Upper lobe of left lung (tissue), 6 donors: Measurements from ENCODE around the gene CEACAM1. TPM values are rescaled to one million over a fixed set of nuclear protein-coding genes. Genes with fewer than 3 reads are reported as not detected.

Experiments
- ATAC-seq, 2 donors: fragments of 200-7000 bp; cut with Tn5 transposase; one replicate each; pipeline ENCODE4 v1.9.1; 2022; ENCODE audit warnings: mild to moderate bottlenecking in 2 of 2, moderate library complexity in 2 of 2; ENCODE audit not compliant: low FRiP score in 2 of 2
- DNase-seq, 2 donors: peaks; one replicate each; pipeline ENCODE4 v3.0.0-alpha.2; 2019 to 2020
- H3K27ac ChIP-seq, 4 donors: fragments of 200-600 bp; sonication (generic); one replicate each; pipeline ENCODE4 v1.5.1; 2016 to 2019
- H3K27me3 ChIP-seq, 4 donors: fragments of 200-600 bp; sonication (generic); one replicate each; pipeline ENCODE4 v1.5.1; 2017 to 2019
- H3K36me3 ChIP-seq, 4 donors: fragments of 200-600 bp; sonication (generic); one replicate each; pipeline ENCODE4 v1.5.1; 2016 to 2019
- H3K4me1 ChIP-seq, 4 donors: fragments of 200-600 bp; sonication (generic); one replicate each; pipeline ENCODE4 v1.5.1; 2018 to 2019
- H3K4me3 ChIP-seq, 4 donors: fragments of 200-600 bp; sonication (generic); one replicate each; pipeline ENCODE4 v1.5.1; 2017 to 2019; ENCODE audit warnings: mild to moderate bottlenecking in 2 of 4, moderate library complexity in 1 of 4
- H3K9me3 ChIP-seq, 4 donors: fragments of 200-600 bp; sonication (generic); one replicate each; pipeline ENCODE4 v1.5.1; 2018 to 2019
- EP300 ChIP-seq, 4 donors: sonication (generic); formaldehyde crosslinking; IDR thresholded peaks; one replicate each; pipeline ENCODE4 v1.5.1; 2017; ENCODE audit warnings: antibody characterized with exemption in 4 of 4, control low read depth in 2 of 4
- POLR2A ChIP-seq, 4 donors: fragments of 450-650 bp; IDR thresholded peaks; one replicate each; pipeline ENCODE4 v1.5.1; 2016 to 2017; ENCODE audit warnings: antibody characterized with exemption in 4 of 4, mild to moderate bottlenecking in 2 of 4
- POLR2AphosphoS5 ChIP-seq, 2 donors: sonication (generic); formaldehyde crosslinking; IDR thresholded peaks; one replicate each; pipeline ENCODE4 v1.5.1; 2017; ENCODE audit warnings: antibody characterized with exemption in 2 of 2
- WGBS, 2 donors: methylation state at CpG; one replicate each; pipeline ENCODE4 v1.1.5; 2017 to 2018; 5-methylcytosine and 5-hydroxymethylcytosine counted together
- total RNA-seq, 6 donors: library from RNA; depleted of rRNA in 4 of 6; stranded (reverse); fragments of >200 nt in 4 of 6; gene quantifications; one replicate each; pipeline versions ENCODE4 v1.1.0 to v1.2.1, GENCODE V29; 2016 to 2021
- TF ChIP-seq, protein P1 (sequence below), 6 experiments: fragments of 450-650 bp in 4 of 6; fragments of 200-600 bp in 2 of 6; sonication (generic) in 2 of 6; IDR thresholded peaks; one replicate each; pipeline ENCODE4 v1.5.1; 2016 to 2019; ENCODE audit warnings: antibody characterized with exemption in 6 of 6
- donor health status: DM: no; HTN: no; CAD: no; lungs with moderate emphysema.
- donor health status: DM: no; HTN: yes; CAD: no; lungs with severe emphysema.

Gene CEACAM1
- total RNA-seq, 6 donors from 2014 or later = 7.3 to 11.9 (median 9.2) TPM

DNA sequence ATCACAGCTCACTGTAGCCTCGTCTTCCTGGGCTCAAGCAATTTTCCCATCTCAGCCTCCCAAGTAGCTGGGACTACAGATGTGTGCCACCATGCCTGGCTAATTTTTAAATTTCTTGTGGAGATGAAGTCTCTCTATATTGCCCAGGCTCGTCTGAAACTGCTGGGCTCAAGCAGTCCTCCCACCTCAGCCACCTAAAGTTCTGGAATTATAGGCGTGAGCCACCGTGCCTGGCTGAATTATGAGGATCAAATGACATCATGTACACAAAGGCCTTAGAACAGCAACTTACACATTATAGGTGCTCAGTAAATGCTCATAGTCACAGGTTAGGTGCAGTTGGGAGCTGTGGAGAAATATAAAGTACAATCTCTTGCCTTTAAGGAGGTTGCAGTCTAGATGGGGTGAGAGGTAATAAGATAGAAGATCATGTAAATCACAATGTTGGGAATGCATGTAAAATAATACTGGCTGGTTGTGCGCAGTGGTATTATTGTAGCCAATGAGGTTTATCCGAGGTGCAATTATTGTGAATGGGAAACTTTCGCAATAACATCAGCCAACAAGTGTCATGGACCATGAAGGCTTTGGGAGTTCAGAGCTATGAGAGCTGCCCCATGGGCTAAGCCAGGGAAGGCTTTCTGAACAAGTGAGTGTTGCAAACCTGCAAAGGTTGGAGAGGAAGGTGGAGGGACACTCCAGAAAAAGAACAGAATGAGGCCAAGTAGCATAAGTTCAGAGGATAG, 55.7 kb downstream of the CEACAM1 start:
- Histone ChIP-seq H3K4me1 (no peaks in the 10 kb centered on the region), H3K36me3 (no peaks in the 10 kb centered on the region), H3K27ac (no peak overlapping the region), H3K27me3 (no peaks in the 10 kb centered on the region), H3K9me3 (no peaks in the 10 kb centered on the region), H3K4me3 (no peak overlapping the region)
- no peak for DNase-seq
- ATAC-seq = no peak
- WGBS, 2 donors = 87 to 90% methylated on average over 7 of the region's 7 CpGs
- TF ChIP-seq POLR2AphosphoS5 (IDR thresholded peaks at IDR 0.05) (no peak), POLR2A (IDR thresholded peaks at IDR 0.05) (no peak), EP300 (IDR thresholded peaks at IDR 0.05) (no peak)
- TF ChIP-seq, protein P1, sequence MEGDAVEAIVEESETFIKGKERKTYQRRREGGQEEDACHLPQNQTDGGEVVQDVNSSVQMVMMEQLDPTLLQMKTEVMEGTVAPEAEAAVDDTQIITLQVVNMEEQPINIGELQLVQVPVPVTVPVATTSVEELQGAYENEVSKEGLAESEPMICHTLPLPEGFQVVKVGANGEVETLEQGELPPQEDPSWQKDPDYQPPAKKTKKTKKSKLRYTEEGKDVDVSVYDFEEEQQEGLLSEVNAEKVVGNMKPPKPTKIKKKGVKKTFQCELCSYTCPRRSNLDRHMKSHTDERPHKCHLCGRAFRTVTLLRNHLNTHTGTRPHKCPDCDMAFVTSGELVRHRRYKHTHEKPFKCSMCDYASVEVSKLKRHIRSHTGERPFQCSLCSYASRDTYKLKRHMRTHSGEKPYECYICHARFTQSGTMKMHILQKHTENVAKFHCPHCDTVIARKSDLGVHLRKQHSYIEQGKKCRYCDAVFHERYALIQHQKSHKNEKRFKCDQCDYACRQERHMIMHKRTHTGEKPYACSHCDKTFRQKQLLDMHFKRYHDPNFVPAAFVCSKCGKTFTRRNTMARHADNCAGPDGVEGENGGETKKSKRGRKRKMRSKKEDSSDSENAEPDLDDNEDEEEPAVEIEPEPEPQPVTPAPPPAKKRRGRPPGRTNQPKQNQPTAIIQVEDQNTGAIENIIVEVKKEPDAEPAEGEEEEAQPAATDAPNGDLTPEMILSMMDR (IDR thresholded peaks at IDR 0.05) = no peak

DNA sequence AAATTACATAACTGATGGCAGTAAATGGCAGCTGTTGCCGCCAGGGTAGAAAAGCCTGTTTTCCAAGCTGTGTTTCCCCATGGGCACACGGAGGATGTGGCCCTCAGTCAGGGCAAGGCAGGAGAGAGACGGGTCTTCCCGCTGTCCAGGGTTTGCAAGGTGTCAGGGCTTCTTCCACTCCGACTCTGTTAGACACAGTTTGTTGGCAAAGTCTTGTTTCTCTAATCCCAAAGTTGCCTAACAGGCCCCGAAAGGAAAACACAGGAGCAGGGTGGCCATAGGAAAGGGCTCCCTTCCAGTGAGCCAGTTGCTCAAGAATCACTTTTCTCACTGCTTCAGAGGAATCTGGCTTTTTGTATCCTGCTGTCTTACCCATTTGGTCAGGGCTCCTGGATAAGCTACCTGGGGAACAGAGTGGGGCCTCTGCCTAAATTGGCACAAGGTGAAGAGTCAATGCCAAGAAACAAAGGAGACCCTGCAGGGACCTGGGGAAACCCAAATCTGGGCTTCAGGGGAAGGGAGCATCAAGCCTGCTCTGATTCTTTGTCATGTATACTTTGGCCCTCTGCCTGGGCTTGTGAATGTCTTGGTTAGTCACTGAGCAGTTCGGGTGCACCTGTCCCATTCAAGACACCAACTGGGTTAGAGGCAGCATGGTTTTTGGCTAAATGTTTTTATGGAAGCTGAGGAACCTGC, 56.6 kb downstream of the CEACAM1 start:
- ATAC-seq (no peak), DNase-seq (peak in 1 of 2 donors; percentile 44)

DNA sequence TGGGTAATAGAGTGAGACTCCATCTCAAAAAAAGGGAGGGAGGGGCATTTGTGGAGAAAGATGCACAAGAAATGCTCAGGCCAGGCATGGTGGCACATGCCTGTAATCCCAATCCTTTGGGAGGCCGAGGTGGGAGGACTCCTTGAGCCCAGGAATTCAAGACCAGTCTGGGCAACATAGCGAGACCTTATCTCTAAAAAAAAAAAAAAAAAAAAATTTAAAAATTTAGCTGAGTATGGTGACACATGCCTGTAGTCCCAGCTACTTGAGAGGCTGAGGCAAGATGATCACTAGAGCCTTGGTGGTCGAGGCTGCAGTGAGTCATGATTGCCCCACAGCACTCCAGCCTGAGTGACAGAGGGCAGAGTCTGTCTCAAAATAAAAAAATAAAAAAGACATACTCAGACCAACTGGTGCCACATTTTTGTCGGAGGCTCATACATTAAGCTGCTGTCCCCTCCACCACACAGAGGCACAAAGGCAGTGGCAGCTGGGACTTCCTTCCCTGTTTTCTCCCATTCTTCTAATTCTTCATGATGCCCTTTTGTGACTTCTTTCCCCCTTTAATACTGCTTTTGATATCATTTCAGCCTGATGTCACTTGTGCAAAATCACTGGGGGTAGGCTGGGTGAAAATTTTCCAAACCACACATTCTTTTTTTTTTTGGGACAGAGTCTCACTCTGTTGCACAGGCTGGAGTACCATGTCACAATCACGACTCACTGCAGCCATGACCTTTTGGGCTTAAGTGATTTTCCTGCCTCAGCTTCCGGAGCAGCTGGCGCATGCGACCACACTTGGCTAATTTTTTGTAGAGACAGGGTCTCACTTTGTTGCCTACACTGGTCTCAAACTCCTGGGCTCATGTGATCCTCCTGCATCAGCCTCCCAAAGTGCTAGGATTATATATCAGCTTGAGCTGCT, 58.7 kb downstream of the CEACAM1 start:
- DNase-seq = no peak
- H3K4me3 ChIP-seq = no peak overlapping the region
- 46 to 66% methylated on average over 8 of the region's 8 CpGs for WGBS, 2 donors
- no peak overlapping the region for H3K27ac ChIP-seq
- ATAC-seq = no peak
- H3K9me3 ChIP-seq = no peaks in the 10 kb centered on the region
- TF ChIP-seq POLR2AphosphoS5 (IDR thresholded peaks at IDR 0.05) (no peak), EP300 (IDR thresholded peaks at IDR 0.05) (no peak), POLR2A (IDR thresholded peaks at IDR 0.05) (no peak)
- TF ChIP-seq, protein P1 (IDR thresholded peaks at IDR 0.05) = no peak
- H3K27me3 ChIP-seq = no peaks in the 10 kb centered on the region
- H3K36me3 ChIP-seq = no peaks in the 10 kb centered on the region
- peaks cover 0 to 15% (median 10%) of the 10 kb centered on the region in 4 donors for H3K4me1 ChIP-seq

More for the DNA sequence above, 56.6 kb downstream of the CEACAM1 start:
- H3K9me3 ChIP-seq = no peaks in the 10 kb centered on the region
- H3K4me3 ChIP-seq = no peak overlapping the region
- WGBS, 2 donors = 54 to 63% methylated on average over 7 of the region's 7 CpGs
- TF ChIP-seq EP300 (IDR thresholded peaks at IDR 0.05) = no peak
- TF ChIP-seq POLR2A (IDR thresholded peaks at IDR 0.05) = no peak
- TF ChIP-seq, protein P1 (IDR thresholded peaks at IDR 0.05) = no peak
- no peak for TF ChIP-seq POLR2AphosphoS5 (IDR thresholded peaks at IDR 0.05)
- peaks cover 0 to 3% (median 1%) of the 10 kb centered on the region in 4 donors for H3K4me1 ChIP-seq
- no peaks in the 10 kb centered on the region for H3K27me3 ChIP-seq
- H3K27ac ChIP-seq = no peak overlapping the region
- H3K36me3 ChIP-seq = no peaks in the 10 kb centered on the region

DNA sequence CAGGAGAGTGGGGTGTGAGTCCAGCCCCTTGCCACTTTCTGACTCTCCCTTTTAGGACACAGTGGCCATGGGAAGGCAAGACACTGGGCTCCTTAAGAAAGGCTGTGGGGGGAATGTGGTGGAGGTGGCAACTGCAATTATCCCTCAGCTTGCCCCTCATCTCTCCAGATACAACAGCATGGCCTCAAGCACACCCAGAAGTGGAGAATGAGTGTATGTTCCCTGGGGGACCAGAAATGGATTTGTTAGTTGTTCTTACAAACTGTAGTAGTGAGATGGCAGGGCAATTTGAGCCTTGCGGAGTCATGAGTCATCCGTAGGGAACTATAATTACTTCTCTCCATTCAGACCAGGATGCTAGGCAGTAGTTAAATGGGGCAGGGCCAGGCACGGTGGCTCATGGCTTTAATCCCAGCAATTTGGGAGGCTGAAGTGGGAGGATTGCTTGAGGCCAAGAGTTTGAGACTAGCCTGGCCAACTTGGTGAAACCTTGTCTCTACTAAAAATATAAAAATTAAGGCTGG, 59.9 kb downstream of the CEACAM1 start:
- no peak overlapping the region for H3K4me3 ChIP-seq
- TF ChIP-seq, protein P1 (IDR thresholded peaks at IDR 0.05) = no peak
- TF ChIP-seq POLR2A (IDR thresholded peaks at IDR 0.05) = no peak
- TF ChIP-seq POLR2AphosphoS5 (IDR thresholded peaks at IDR 0.05) = no peak
- TF ChIP-seq EP300 (IDR thresholded peaks at IDR 0.05) = no peak
- DNase-seq (no peak), ATAC-seq (no peak)
- H3K4me1 ChIP-seq = peaks cover 0 to 15% (median 10%) of the 10 kb centered on the region in 4 donors
- 84 to 89% methylated on average over 3 of the region's 3 CpGs for WGBS, 2 donors
- no peak overlapping the region for H3K27ac ChIP-seq
- no peaks in the 10 kb centered on the region for H3K36me3 ChIP-seq
- H3K9me3 ChIP-seq = no peaks in the 10 kb centered on the region
- H3K27me3 ChIP-seq = no peaks in the 10 kb centered on the region
